H1 (cell line): ENCODE data around the gene GDI2. TPM values are rescaled to one million over a fixed set of nuclear protein-coding genes. Genes with fewer than 3 reads are reported as not detected.

Experiments
- CTCF ChIA-PET: fragments of 300-600 bp; sonication (Branson Sonifier 250); formaldehyde crosslinking; loops from one replicate; lab custom pipeline; 2021; ENCODE audit not compliant: partially characterized antibody; lab: Charles Lee
- POLR2A ChIA-PET: fragments of 300-600 bp; sonication (Branson Sonifier 250); formaldehyde crosslinking; loops from one replicate; lab custom pipeline; 2021; ENCODE audit warnings: inconsistent platforms; ENCODE audit not compliant: partially characterized antibody; lab: Charles Lee
- DNase-seq, 2 experiments: peaks; one replicate each; pipeline versions ENCODE4 v3.0.0 to v3.0.0-alpha.2; 2010 to 2022; ENCODE audit warnings: low spot score in 2 of 2, low read depth in 1 of 2, mixed read lengths in 1 of 2
- FAIRE-seq: peaks from 2 replicates; lab custom pipeline; 2011; peaks lifted over from hg19 to GRCh38; lab: Jason Lieb, UNC
- H2AFZ ChIP-seq: 2 replicates; pipeline ENCODE4 v1.8.1; 2012; ENCODE audit warnings: low read length, inconsistent platforms
- H2AK5ac ChIP-seq: 2 replicates; pipeline ENCODE4 v1.6.1; 2013; ENCODE audit warnings: low read depth, low read length
- H2BK120ac ChIP-seq: replicated peaks from 2 replicates; pipeline ENCODE3; 2013; ENCODE audit warnings: low read depth, low read length, inconsistent platforms
- H2BK12ac ChIP-seq: 2 replicates; pipeline ENCODE4 v1.6.1; 2013; ENCODE audit warnings: low read depth, low read length
- H2BK15ac ChIP-seq: 2 replicates; pipeline ENCODE4 v1.6.1; 2013; ENCODE audit warnings: low read length
- H2BK20ac ChIP-seq: 2 replicates; pipeline ENCODE4 v1.6.1; 2013; ENCODE audit warnings: low read length
- H2BK5ac ChIP-seq: 2 replicates; pipeline ENCODE4 v1.6.1; 2013; ENCODE audit warnings: low read depth, low read length
- H3K14ac ChIP-seq: 2 replicates; pipeline ENCODE4 v1.6.1; 2013; ENCODE audit warnings: inconsistent platforms; ENCODE audit not compliant: insufficient read length
- H3K18ac ChIP-seq: 2 replicates; pipeline ENCODE4 v1.6.1; 2013; ENCODE audit warnings: low read length; ENCODE audit errors: extremely low read depth
- H3K23ac ChIP-seq: 2 replicates; pipeline ENCODE4 v1.6.1; 2013; ENCODE audit warnings: inconsistent platforms; ENCODE audit not compliant: insufficient read length
- H3K23me2 ChIP-seq: 2 replicates; pipeline ENCODE4 v1.6.1; 2013; ENCODE audit warnings: low read depth, low read length
- H3K27ac ChIP-seq: 2 replicates; pipeline ENCODE4 v1.6.1; 2011; ENCODE audit warnings: low read depth, low read length, inconsistent platforms
- H3K27me3 ChIP-seq, 4 experiments: replicated peaks in 1 of 4; 1 replicate in 1 of 4; 2 replicates in 3 of 4; pipeline versions ENCODE4 v1.6.1 to v1.8.1; 2011 to 2013; ENCODE audit warnings: low read length in 3 of 4, mild to moderate bottlenecking in 3 of 4, inconsistent platforms in 2 of 4, mixed read lengths in 2 of 4, moderate library complexity in 1 of 4; ENCODE audit not compliant: control insufficient read depth in 3 of 4, insufficient read depth in 3 of 4; ENCODE audit errors: extremely low read depth in 1 of 4
- H3K36me3 ChIP-seq, 4 experiments: 2 replicates each; pipeline versions ENCODE4 v1.6.1 to v1.8.1; 2011 to 2013; ENCODE audit warnings: mild to moderate bottlenecking in 4 of 4, low read length in 3 of 4, moderate library complexity in 2 of 4, control low read depth in 1 of 4, inconsistent platforms in 1 of 4; ENCODE audit not compliant: insufficient read depth in 4 of 4, control insufficient read depth in 2 of 4
- H3K4ac ChIP-seq: replicated peaks from 2 replicates; pipeline ENCODE3; 2013; ENCODE audit warnings: low read length, low read depth, mixed read lengths, inconsistent platforms; ENCODE audit not compliant: insufficient read length
- H3K4me1 ChIP-seq, 4 experiments: replicated peaks in 1 of 4; 1 replicate in 1 of 4; 2 replicates in 3 of 4; pipeline versions ENCODE4 v1.6.1 to v1.8.1; 2011 to 2013; ENCODE audit warnings: low read length in 3 of 4, inconsistent platforms in 2 of 4, mixed read lengths in 1 of 4; ENCODE audit not compliant: insufficient read depth in 4 of 4, control insufficient read depth in 3 of 4
- H3K4me2 ChIP-seq, 2 experiments: 2 replicates each; pipeline versions ENCODE4 v1.6.1 to v1.8.1; 2011 to 2013; ENCODE audit warnings: low read depth in 2 of 2, low read length in 2 of 2, control low read depth in 1 of 2, inconsistent platforms in 1 of 2, mild to moderate bottlenecking in 1 of 2; ENCODE audit not compliant: insufficient read depth in 1 of 2
- H3K4me3 ChIP-seq, 4 experiments: fragments of 200-600, 300-600 bp in 1 of 4; sonication (generic), shearing (Covaris generic), sonication (Bioruptor Twin) in 1 of 4; 2 replicates each; pipeline versions ENCODE4 v1.5.1 to v1.8.1; 2011 to 2016; ENCODE audit warnings: low read length in 4 of 4, low read depth in 3 of 4, control low read depth in 2 of 4, inconsistent platforms in 2 of 4, mild to moderate bottlenecking in 2 of 4, mixed read lengths in 1 of 4, moderate library complexity in 1 of 4; ENCODE audit not compliant: insufficient read depth in 2 of 4; ENCODE audit errors: extremely low read depth in 1 of 4
- H3K56ac ChIP-seq: replicated peaks from 2 replicates; pipeline ENCODE3; 2013; ENCODE audit warnings: low read depth, mild to moderate bottlenecking, mixed read lengths, low read length, inconsistent platforms; ENCODE audit not compliant: insufficient read length
- H3K79me1 ChIP-seq: 2 replicates; pipeline ENCODE4 v1.6.1; 2013; ENCODE audit warnings: low read depth, low read length, control low read depth
- H3K79me2 ChIP-seq, 2 experiments: 2 replicates each; pipeline versions ENCODE4 v1.6.1 to v1.8.1; 2012 to 2013; ENCODE audit warnings: low read length in 2 of 2, mild to moderate bottlenecking in 2 of 2, inconsistent platforms in 1 of 2; ENCODE audit not compliant: insufficient read depth in 2 of 2, control insufficient read depth in 1 of 2
- H3K9ac ChIP-seq, 4 experiments: replicated peaks in 1 of 4; 1 replicate in 1 of 4; 2 replicates in 3 of 4; pipeline versions ENCODE4 v1.6.1 to v1.8.1; 2011 to 2013; ENCODE audit warnings: low read depth in 3 of 4, low read length in 3 of 4, control low read depth in 2 of 4, mild to moderate bottlenecking in 2 of 4, moderate library complexity in 2 of 4, inconsistent platforms in 1 of 4; ENCODE audit errors: extremely low read depth in 1 of 4
- H3K9me3 ChIP-seq, 2 experiments: 2 replicates each; pipeline versions ENCODE4 v1.6.1 to v1.8.1; 2012 to 2013; ENCODE audit warnings: mild to moderate bottlenecking in 2 of 2, moderate library complexity in 2 of 2, control low read depth in 1 of 2, inconsistent platforms in 1 of 2, low read depth in 1 of 2, low read length in 1 of 2, mixed read lengths in 1 of 2; ENCODE audit not compliant: insufficient read depth in 2 of 2
- H4K20me1 ChIP-seq, 2 experiments: replicated peaks in 1 of 2; 2 replicates each; pipeline versions ENCODE3 to v1.8.1; 2011 to 2013; ENCODE audit warnings: inconsistent platforms in 2 of 2, low read length in 2 of 2, mild to moderate bottlenecking in 1 of 2; ENCODE audit not compliant: insufficient read depth in 2 of 2, control insufficient read depth in 1 of 2
- H4K5ac ChIP-seq: 2 replicates; pipeline ENCODE4 v1.6.1; 2013; ENCODE audit warnings: low read length, low read depth, mixed read lengths, inconsistent platforms; ENCODE audit not compliant: insufficient read length
- H4K8ac ChIP-seq: 2 replicates; pipeline ENCODE4 v1.8.0; 2013; ENCODE audit warnings: mild to moderate bottlenecking, moderate library complexity, low read length, inconsistent platforms; ENCODE audit not compliant: insufficient read depth; ENCODE audit errors: extremely low read depth
- H4K91ac ChIP-seq: replicated peaks from 2 replicates; pipeline ENCODE3; 2013; ENCODE audit warnings: low read length, mixed read lengths, inconsistent platforms; ENCODE audit not compliant: insufficient read length
- BCL11A ChIP-seq, 2 experiments: IDR thresholded peaks; one replicate each; pipeline ENCODE4 v1.6.1; 2011; ENCODE audit warnings: low read depth in 2 of 2, low read length in 2 of 2, mild to moderate bottlenecking in 2 of 2
- CTCF ChIP-seq, 3 experiments: IDR thresholded peaks; 1 replicate in 2 of 3; 2 replicates in 1 of 3; pipeline versions ENCODE4 v1.5.1 to v1.6.1; 2011; ENCODE audit warnings: low read length in 3 of 3, mild to moderate bottlenecking in 3 of 3, inconsistent platforms in 2 of 3, low read depth in 1 of 3, moderate library complexity in 1 of 3; ENCODE audit not compliant: insufficient read depth in 1 of 3; ENCODE audit errors: control extremely low read depth in 1 of 3
- GTF2F1 ChIP-seq: IDR thresholded peaks from 2 replicates; pipeline ENCODE4 v1.6.1; 2012; ENCODE audit warnings: low read depth, low read length, improper control_type of control experiment, borderline replicate concordance
- RAD21 ChIP-seq, 2 experiments: IDR thresholded peaks in 1 of 2; conservative IDR thresholded peaks in 1 of 2; 2 replicates each; pipeline ENCODE4 v1.6.1; 2011; ENCODE audit warnings: low read depth in 2 of 2, low read length in 2 of 2, improper control_type of control experiment in 1 of 2, inconsistent platforms in 1 of 2, mild to moderate bottlenecking in 1 of 2, moderate library complexity in 1 of 2
- RNF2 ChIP-seq: fragments of 200-900, 300-1000 bp; sonication (generic); IDR thresholded peaks from 2 replicates; pipeline ENCODE4 v1.7.1; 2016; ENCODE audit warnings: borderline replicate concordance, low read depth, mild to moderate bottlenecking, antibody characterized with exemption, low read length; ENCODE audit not compliant: poor library complexity, severe bottlenecking; ENCODE audit errors: missing control alignments
- TEAD4 ChIP-seq: IDR thresholded peaks from 2 replicates; pipeline ENCODE4 v1.6.1; 2012; ENCODE audit warnings: low read depth, low read length, inconsistent platforms, mixed read lengths
- YY1 ChIP-seq: IDR thresholded peaks from 2 replicates; pipeline ENCODE4 v1.6.1; 2011; ENCODE audit warnings: low read depth, mild to moderate bottlenecking, low read length
- WGBS, 2 experiments: shearing (Covaris generic) in 1 of 2; methylation state at CpG; one replicate each; pipeline versions ENCODE4 v1.1.6 to v1.1.7; 2013 to 2015; ENCODE audit warnings: low lambda C conversion rate in 2 of 2, mixed read lengths in 2 of 2, inconsistent platforms in 1 of 2, low coverage in 1 of 2, missing lambda C conversion rate in 1 of 2; ENCODE audit not compliant: insufficient replicate concordance in 2 of 2, insufficient coverage in 1 of 2, insufficient read length in 1 of 2; ENCODE audit errors: extremely low coverage in 1 of 2, missing lambda C conversion rate in 1 of 2; 5-methylcytosine and 5-hydroxymethylcytosine counted together
- polyA plus RNA-seq, 7 experiments: library from polyadenylated mRNA; depleted of rRNA in 3 of 7; stranded (reverse) in 5 of 7; unstranded in 2 of 7; fragments of >200 nt in 5 of 7; fragments of 200-250 nt in 2 of 7; gene quantifications; 1 replicate in 5 of 7; 2 replicates in 1 of 7; 4 replicates in 1 of 7; pipeline versions ENCODE4 v1.2.1 to v1.2.3, GENCODE V29; 2011 to 2013; ENCODE audit warnings: missing spikeins in 2 of 7, mixed read lengths in 2 of 7
- total RNA-seq: library from RNA; stranded (reverse); fragmentation: NEBNext Ultra II Directional; extraction: Animal tissue kit (Norgen Biotek cat#: 25700); gene quantifications from 2 replicates; pipeline ENCODE4 v1.2.1, GENCODE V29; 2021
- TF ChIP-seq, protein P1 (sequence below): IDR thresholded peaks from 2 replicates; pipeline ENCODE4 v1.6.1; 2012; ENCODE audit warnings: inconsistent platforms

GDI2 gene
- total and polyA plus RNA-seq, 2 of the 8 experiments (the other 6 are each of a cell fraction or from before 2014, with no cell fraction given), result 168 to 385 TPM

DNA sequence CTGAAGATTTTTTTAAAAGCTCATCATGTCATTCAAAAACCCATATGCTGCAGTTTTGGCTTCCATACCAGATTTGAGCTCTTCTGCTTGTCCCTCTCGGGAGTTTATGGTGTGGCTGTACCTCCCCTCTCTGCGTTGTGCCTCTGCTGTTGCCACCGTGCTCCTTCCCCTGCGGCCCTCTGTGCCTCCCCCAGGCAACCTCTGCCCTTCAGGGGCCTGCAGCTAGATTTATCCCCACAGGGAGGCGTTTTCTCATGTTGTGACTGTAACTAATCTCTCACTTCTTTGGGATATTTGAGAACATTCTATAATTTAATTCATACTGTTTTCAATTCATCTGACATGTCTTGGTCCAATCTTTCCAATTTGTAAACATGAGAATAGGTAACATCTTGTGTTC, 75.9 kb downstream of the GDI2 start:
- no peak overlapping the region for H3K14ac ChIP-seq
- H3K4ac ChIP-seq, result no peak overlapping the region

More for the DNA sequence above, 75.9 kb downstream of the GDI2 start:
- Histone ChIP-seq H3K9ac (no peak overlapping the region), H3K56ac (no peak overlapping the region), H3K23me2 (no peaks in the 10 kb centered on the region), H3K9me3 (no peaks in the 10 kb centered on the region; a peak in 1 of 4 replicates), H3K4me3 (no peak overlapping the region), H4K5ac (no peak overlapping the region), H3K23ac (no peak overlapping the region), H4K8ac (no peak overlapping the region), H3K36me3 (peaks cover 5 to 30% (median 23%) of the 10 kb centered on the region in 4 experiments), H2BK120ac (no peak overlapping the region), H2AK5ac (no peak overlapping the region), H2BK5ac (no peak overlapping the region), H3K18ac (no peak overlapping the region), H3K79me2 (no peaks in the 10 kb centered on the region), H4K91ac (no peak overlapping the region), H3K27ac (no peak overlapping the region), H3K79me1 (no peaks in the 10 kb centered on the region), H2BK20ac (no peak overlapping the region), H2AFZ (no peak overlapping the region), H4K20me1 (peaks cover 0 to 2% of the 10 kb centered on the region in 2 experiments), H3K4me2 (no peak overlapping the region), H2BK15ac (no peak overlapping the region), H2BK12ac (no peak overlapping the region), H3K4me1 (no peaks in the 10 kb centered on the region; a peak in 1 of 7 replicates), H3K27me3 (no peaks in the 10 kb centered on the region)
- TF ChIP-seq YY1, result no peak
- peak; percentile 38 to 49 (median 38) for TF ChIP-seq CTCF (IDR thresholded peaks at IDR 0.05; ENCODE audit: control extremely low read depth in 1 of 3, insufficient read depth in 1 of 3, low read depth in 1 of 3, low read length in 3 of 3)
- no peak for TF ChIP-seq GTF2F1
- TF ChIP-seq, protein P1, sequence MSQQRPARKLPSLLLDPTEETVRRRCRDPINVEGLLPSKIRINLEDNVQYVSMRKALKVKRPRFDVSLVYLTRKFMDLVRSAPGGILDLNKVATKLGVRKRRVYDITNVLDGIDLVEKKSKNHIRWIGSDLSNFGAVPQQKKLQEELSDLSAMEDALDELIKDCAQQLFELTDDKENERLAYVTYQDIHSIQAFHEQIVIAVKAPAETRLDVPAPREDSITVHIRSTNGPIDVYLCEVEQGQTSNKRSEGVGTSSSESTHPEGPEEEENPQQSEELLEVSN, result no peak
- TF ChIP-seq RAD21 (IDR thresholded peaks at IDR 0.05 in 1 of 2, conservative IDR thresholded peaks at IDR 0.05 in 1 of 2; ENCODE audit: low read depth in 2 of 2, low read length in 2 of 2), result peak; percentile 30 to 48
- no peak for TF ChIP-seq TEAD4
- TF ChIP-seq BCL11A (IDR thresholded peaks at IDR 0.05; ENCODE audit: low read depth in 2 of 2, low read length in 2 of 2), result no peak
- TF ChIP-seq RNF2, result no peak
- ChIA-PET POLR2A (no interaction called here), CTCF (interaction anchor here (0.7 to 1.5 kb wide), 4 partner anchors 21 to 49 kb away, joined by 3 to 5 read pairs (median 4); no protein-coding TSS in a partner anchor)
- no peak for FAIRE-seq
- peak in 1 of 2 experiments; percentile 59 for DNase-seq
- 70% methylated on average over 5 of the region's 5 CpGs; no CpG with 5 or more reads in 1 of the 2 experiments for WGBS, 2 experiments
